HepG2 (cell line): ENCODE measurements around the gene KLK10.

Experiments
- NFIC ChIP-seq: IDR thresholded peaks from 2 replicates; pipeline ENCODE4 v1.6.1; 2012; ENCODE audit warnings: mild to moderate bottlenecking, low read length, inconsistent platforms
- PHF8 ChIP-seq: sonication (generic); formaldehyde crosslinking; IDR thresholded peaks from 2 replicates; pipeline ENCODE4 v1.5.0; 2020; ENCODE audit warnings: missing genetic modification reagents
- SIN3B ChIP-seq: fragments of 150-350 bp; IDR thresholded peaks from 2 replicates; pipeline ENCODE4 v1.6.1; 2014; ENCODE audit warnings: low read length
- ZNF432 ChIP-seq: sonication (generic); formaldehyde crosslinking; IDR thresholded peaks from 2 replicates; pipeline ENCODE4 v1.5.0; 2020; ENCODE audit warnings: missing genetic modification reagents, mild to moderate bottlenecking, borderline replicate concordance
- TF ChIP-seq, protein P1 (sequence below): sonication (generic); formaldehyde crosslinking; IDR thresholded peaks from 2 replicates; pipeline ENCODE4 v1.5.0; 2020; ENCODE audit warnings: mild to moderate bottlenecking, missing genetic modification reagents, moderate library complexity

DNA sequence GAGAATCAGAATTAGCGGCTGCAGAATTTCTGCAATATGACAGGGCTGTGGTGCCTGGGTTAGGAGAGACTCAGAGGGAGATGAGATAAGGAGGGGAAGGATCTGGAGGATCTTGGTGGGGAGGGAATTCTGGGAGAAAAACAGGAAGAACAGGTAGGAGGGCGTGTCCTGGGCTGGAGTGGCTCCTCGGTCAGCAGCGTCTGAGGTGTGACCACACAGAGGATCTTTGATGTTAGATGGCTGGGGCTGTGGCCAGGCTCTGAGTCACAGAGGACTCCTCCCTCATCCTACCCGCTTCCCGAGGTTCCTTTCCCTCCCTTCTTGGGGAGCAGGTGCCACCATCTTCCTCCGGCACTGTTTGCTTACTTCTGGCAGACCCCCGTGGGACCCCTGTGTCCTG lies 43.7 kb downstream of the KLK10 start:
- TF ChIP-seq SIN3B (no peak), NFIC (no peak), PHF8 (no peak), ZNF432 (CRISPR knock-in tag) (no peak)
- TF ChIP-seq, protein P1, sequence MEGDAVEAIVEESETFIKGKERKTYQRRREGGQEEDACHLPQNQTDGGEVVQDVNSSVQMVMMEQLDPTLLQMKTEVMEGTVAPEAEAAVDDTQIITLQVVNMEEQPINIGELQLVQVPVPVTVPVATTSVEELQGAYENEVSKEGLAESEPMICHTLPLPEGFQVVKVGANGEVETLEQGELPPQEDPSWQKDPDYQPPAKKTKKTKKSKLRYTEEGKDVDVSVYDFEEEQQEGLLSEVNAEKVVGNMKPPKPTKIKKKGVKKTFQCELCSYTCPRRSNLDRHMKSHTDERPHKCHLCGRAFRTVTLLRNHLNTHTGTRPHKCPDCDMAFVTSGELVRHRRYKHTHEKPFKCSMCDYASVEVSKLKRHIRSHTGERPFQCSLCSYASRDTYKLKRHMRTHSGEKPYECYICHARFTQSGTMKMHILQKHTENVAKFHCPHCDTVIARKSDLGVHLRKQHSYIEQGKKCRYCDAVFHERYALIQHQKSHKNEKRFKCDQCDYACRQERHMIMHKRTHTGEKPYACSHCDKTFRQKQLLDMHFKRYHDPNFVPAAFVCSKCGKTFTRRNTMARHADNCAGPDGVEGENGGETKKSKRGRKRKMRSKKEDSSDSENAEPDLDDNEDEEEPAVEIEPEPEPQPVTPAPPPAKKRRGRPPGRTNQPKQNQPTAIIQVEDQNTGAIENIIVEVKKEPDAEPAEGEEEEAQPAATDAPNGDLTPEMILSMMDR, result no peak
